Activated T-cell treated with anti-CD3 and anti-CD28 coated beads, Interleukin-2, amount 50 U/mL, for 48 hours (primary cell): ENCODE measurements around the gene TMEM191B.
"Not testable (repeated sequence)": the region's sequence is repeated elsewhere in the genome, so short reads cannot be mapped to it uniquely, and the experiment has no call there.

Experiments
- DNase-seq, 2 experiments: peaks; one replicate each; pipeline ENCODE4 v3.0.0-alpha.2; 2020

Gene TMEM191B

GRCh38 chr22:18558939-18559338, 31.3 kb downstream of the TMEM191B start:
- DNase-seq: not testable (repeated sequence)

GRCh38 chr22:18560099-18560974, 32.7 kb downstream of the TMEM191B start:
- DNase-seq: not testable (repeated sequence)

- DNase-seq: not testable (repeated sequence)
Observed at GRCh38 chr22:18570509-18571246, 43.1 kb downstream of the TMEM191B start.

GRCh38 chr22:18573483-18574164, 46.0 kb downstream of the TMEM191B start:
- DNase-seq: not testable (repeated sequence)

- not testable (repeated sequence) for DNase-seq
Observed at GRCh38 chr22:18574555-18574954, 47.0 kb downstream of the TMEM191B start.

- DNase-seq: not testable (repeated sequence)
Observed at GRCh38 chr22:18575686-18576085, 48.1 kb downstream of the TMEM191B start.

GRCh38 chr22:18577090-18577818, 49.7 kb downstream of the TMEM191B start:
- DNase-seq: not testable (repeated sequence)

GRCh38 chr22:18577847-18578246, 50.2 kb downstream of the TMEM191B start:
- DNase-seq: not testable (repeated sequence)
